Choroid plexus epithelial cell (primary cell): ENCODE results near the gene ADGRL3.
A peak's percentile ranks its signal among the peaks of the same experiment; 100 is the strongest.

Experiments used
- DNase-seq: peaks from one replicate; pipeline ENCODE4 v3.0.0-alpha.2; 2010; ENCODE audit warnings: low read depth
- H3K4me3 ChIP-seq: 2 replicates; pipeline ENCODE4 v1.5.1; 2011; ENCODE audit warnings: low read depth, mild to moderate bottlenecking, control low read depth, low read length, moderate library complexity
- TF ChIP-seq, protein P1 (sequence below): conservative IDR thresholded peaks from 2 replicates; pipeline ENCODE4 v1.5.1; 2011; ENCODE audit warnings: low read depth, mild to moderate bottlenecking, control low read depth, inconsistent platforms, low read length, moderate library complexity

Gene ADGRL3

GRCh38 chr4:61882381-61882780, 682.3 kb downstream of the ADGRL3 start:
- no peak for DNase-seq
- no peak overlapping the region for H3K4me3 ChIP-seq
- TF ChIP-seq, protein P1, sequence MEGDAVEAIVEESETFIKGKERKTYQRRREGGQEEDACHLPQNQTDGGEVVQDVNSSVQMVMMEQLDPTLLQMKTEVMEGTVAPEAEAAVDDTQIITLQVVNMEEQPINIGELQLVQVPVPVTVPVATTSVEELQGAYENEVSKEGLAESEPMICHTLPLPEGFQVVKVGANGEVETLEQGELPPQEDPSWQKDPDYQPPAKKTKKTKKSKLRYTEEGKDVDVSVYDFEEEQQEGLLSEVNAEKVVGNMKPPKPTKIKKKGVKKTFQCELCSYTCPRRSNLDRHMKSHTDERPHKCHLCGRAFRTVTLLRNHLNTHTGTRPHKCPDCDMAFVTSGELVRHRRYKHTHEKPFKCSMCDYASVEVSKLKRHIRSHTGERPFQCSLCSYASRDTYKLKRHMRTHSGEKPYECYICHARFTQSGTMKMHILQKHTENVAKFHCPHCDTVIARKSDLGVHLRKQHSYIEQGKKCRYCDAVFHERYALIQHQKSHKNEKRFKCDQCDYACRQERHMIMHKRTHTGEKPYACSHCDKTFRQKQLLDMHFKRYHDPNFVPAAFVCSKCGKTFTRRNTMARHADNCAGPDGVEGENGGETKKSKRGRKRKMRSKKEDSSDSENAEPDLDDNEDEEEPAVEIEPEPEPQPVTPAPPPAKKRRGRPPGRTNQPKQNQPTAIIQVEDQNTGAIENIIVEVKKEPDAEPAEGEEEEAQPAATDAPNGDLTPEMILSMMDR, result no peak

DNA sequence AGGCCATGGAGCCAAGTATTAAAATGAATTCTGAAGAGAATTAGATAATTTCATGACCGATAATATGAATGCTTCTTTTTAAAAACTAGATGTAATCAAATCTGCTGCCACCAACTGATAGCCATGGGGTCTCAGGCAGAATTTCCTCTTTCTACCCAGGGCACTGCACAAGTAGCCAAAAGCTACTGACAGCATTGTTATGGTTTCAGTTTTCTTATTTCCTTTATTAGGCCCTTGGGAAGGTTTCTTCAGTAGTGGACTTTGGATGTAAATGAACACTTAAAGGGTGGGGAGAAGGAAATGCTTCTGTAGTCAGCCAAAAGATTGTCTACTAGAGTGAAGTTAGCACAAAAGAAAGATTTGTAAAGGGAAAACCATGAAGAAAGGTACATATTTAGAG, 686.0 kb downstream of the ADGRL3 start:
- TF ChIP-seq, protein P1, result no peak
- peak; percentile 28 for DNase-seq
- H3K4me3 ChIP-seq, result peak overlapping the region; percentile 41

GRCh38 chr4:61889117-61889516, 689.0 kb downstream of the ADGRL3 start:
- TF ChIP-seq, protein P1, result no peak
- no peak for DNase-seq
- H3K4me3 ChIP-seq, result no peak overlapping the region

DNA sequence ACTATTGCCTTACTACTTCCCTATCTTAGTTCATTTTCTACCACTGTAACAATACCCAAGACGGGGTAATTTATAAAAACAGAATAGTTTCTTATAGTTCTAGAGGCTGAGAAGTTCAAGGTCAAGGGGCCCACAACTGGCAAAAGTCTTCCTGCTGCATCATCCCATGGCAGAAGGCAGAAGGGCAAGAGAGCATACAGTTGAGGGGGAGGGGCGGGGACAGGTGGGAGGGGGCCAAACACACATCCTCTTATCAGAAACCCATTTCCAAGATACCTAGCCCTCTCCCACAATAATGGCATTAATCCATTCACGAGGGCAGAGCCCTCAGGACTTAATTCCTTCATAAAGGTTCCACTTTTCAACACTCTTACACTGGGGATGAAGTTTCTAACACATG, 690.2 kb downstream of the ADGRL3 start:
- H3K4me3 ChIP-seq, result no peak overlapping the region
- no peak for DNase-seq
- TF ChIP-seq, protein P1, result no peak

DNA sequence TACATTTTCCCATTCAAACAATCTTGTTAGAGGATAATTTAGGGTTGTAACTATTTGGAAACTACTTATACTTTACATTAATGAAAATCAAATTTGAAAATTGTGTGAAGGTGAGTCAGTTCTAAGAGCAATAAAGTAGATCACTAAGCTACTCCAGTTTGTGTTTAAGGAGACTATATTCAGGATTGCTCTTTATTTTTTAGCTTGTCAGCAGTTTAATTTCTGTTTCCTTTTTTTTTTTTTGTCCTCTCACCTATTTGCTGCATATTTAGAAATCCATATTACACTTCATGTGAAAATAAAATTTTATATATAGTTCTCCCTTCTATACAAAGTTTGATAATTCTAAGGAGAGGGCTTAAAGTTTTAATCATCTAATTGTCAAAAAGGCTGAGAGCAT, 691.8 kb downstream of the ADGRL3 start:
- TF ChIP-seq, protein P1, result no peak
- no peak for DNase-seq
- H3K4me3 ChIP-seq, result no peak overlapping the region

GRCh38 chr4:61896634-61897033, 696.5 kb downstream of the ADGRL3 start:
- TF ChIP-seq, protein P1, result no peak
- no peak overlapping the region for H3K4me3 ChIP-seq
- no peak for DNase-seq

DNA sequence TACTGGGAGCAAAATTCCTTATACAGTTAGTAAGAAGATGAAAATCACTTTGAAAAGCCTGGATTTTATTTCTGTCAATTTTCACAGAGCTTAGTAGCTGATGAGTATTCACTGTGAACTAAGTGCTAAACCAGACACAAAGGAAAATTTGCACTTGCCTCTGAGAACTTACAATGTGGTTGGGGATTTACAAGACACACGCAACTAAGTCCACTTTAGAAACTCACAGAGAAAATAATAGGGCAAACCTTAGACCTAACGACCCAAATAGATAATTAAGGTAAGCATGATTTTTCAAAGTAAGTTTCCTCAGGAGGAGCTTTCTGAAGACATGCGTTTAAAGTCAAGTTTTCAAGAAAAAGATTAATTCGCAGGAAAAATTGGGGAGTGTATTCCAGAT, 708.9 kb downstream of the ADGRL3 start:
- TF ChIP-seq, protein P1, result no peak
- H3K4me3 ChIP-seq, result no peak overlapping the region
- DNase-seq, result no peak
